Astrocyte (in vitro differentiated cells and primary cell): ENCODE results near the gene SHCBP1. TPM values are rescaled to one million over a fixed set of nuclear protein-coding genes. Genes with fewer than 3 reads are reported as not detected.
A peak's percentile ranks its signal among the peaks of the same experiment; 100 is the strongest.

Experiments used
- DNase-seq: peaks from one replicate; pipeline ENCODE4 v3.0.0-alpha.2; 2010; ENCODE audit warnings: low read depth
- FAIRE-seq: peaks from 2 replicates; lab custom pipeline; 2011; peaks lifted over from hg19 to GRCh38; lab: Jason Lieb, UNC
- H2AFZ ChIP-seq: 2 replicates; pipeline ENCODE4 v1.6.0; 2012; ENCODE audit warnings: low read depth, low read length, inconsistent platforms
- H3K27ac ChIP-seq: 2 replicates; pipeline ENCODE4 v1.5.1; 2011; ENCODE audit warnings: low read depth, low read length, inconsistent platforms
- H3K27me3 ChIP-seq: 2 replicates; pipeline ENCODE4 v1.6.0; 2011; ENCODE audit warnings: low read length, inconsistent platforms; ENCODE audit not compliant: insufficient read depth
- H3K36me3 ChIP-seq: 2 replicates; pipeline ENCODE4 v1.5.1; 2011; ENCODE audit warnings: low read length, inconsistent platforms; ENCODE audit not compliant: insufficient read depth
- H3K4me1 ChIP-seq: 2 replicates; pipeline ENCODE4 v1.5.1; 2011; ENCODE audit warnings: low read length, inconsistent platforms; ENCODE audit not compliant: insufficient read depth
- H3K4me2 ChIP-seq: 2 replicates; pipeline ENCODE4 v1.6.0; 2012; ENCODE audit warnings: low read length, inconsistent platforms
- H3K4me3 ChIP-seq: 2 replicates; pipeline ENCODE4 v1.5.1; 2011; ENCODE audit warnings: low read depth, mild to moderate bottlenecking, low read length, inconsistent platforms; ENCODE audit not compliant: insufficient read depth
- H3K79me2 ChIP-seq: 2 replicates; pipeline ENCODE4 v1.6.0; 2012; ENCODE audit warnings: mild to moderate bottlenecking, low read length, inconsistent platforms; ENCODE audit not compliant: insufficient read depth
- H3K9ac ChIP-seq: 2 replicates; pipeline ENCODE4 v1.6.0; 2012; ENCODE audit warnings: mild to moderate bottlenecking, low read length, inconsistent platforms
- H3K9me3 ChIP-seq: 2 replicates; pipeline ENCODE4 v1.5.1; 2012; ENCODE audit warnings: low read depth, mild to moderate bottlenecking, low read length, inconsistent platforms; ENCODE audit not compliant: insufficient read depth
- H4K20me1 ChIP-seq: 2 replicates; pipeline ENCODE4 v1.6.0; 2012; ENCODE audit warnings: low read length, inconsistent platforms; ENCODE audit not compliant: insufficient read depth
- H3K27ac Mint-ChIP-seq: one replicate; pipeline ENCODE4 v1.8.0; 2021; ENCODE audit warnings: mild to moderate bottlenecking, mixed read lengths; ENCODE audit not compliant: unreplicated experiment
- H3K27me3 Mint-ChIP-seq: one replicate; pipeline ENCODE4 v1.8.0; 2021; ENCODE audit warnings: low read depth, mixed read lengths; ENCODE audit not compliant: unreplicated experiment
- H3K36me3 Mint-ChIP-seq: one replicate; pipeline ENCODE4 v1.8.0; 2021; ENCODE audit warnings: low read depth, mixed read lengths; ENCODE audit not compliant: unreplicated experiment
- H3K4me1 Mint-ChIP-seq: one replicate; pipeline ENCODE4 v1.8.0; 2021; ENCODE audit warnings: low read depth, mixed read lengths; ENCODE audit not compliant: unreplicated experiment
- H3K4me3 Mint-ChIP-seq: one replicate; pipeline ENCODE4 v1.8.0; 2021; ENCODE audit warnings: mild to moderate bottlenecking, moderate library complexity, mixed read lengths; ENCODE audit not compliant: unreplicated experiment
- H3K9me3 Mint-ChIP-seq: one replicate; pipeline ENCODE4 v1.8.0; 2021; ENCODE audit warnings: mild to moderate bottlenecking, mixed read lengths; ENCODE audit not compliant: unreplicated experiment
- CTCF ChIP-seq: IDR thresholded peaks from 2 replicates; pipeline ENCODE4 v1.5.1; 2011; ENCODE audit warnings: low read depth, mild to moderate bottlenecking, inconsistent platforms, low read length, moderate library complexity; ENCODE audit not compliant: insufficient read depth
- EZH2 ChIP-seq: IDR thresholded peaks from 2 replicates; pipeline ENCODE4 v1.6.1; 2012; ENCODE audit warnings: mild to moderate bottlenecking, low read length, inconsistent platforms; ENCODE audit not compliant: insufficient read depth
- total RNA-seq: library from RNA; stranded (reverse); gene quantifications from 2 replicates; pipeline ENCODE4 v1.2.1, GENCODE V29; 2021

Gene SHCBP1
- total RNA-seq, 1 donor from 2014 or later = 3.4 TPM

GRCh38 chr16:46620266-46621005 is 743 bp downstream of the SHCBP1 start:
- peak overlapping the region; percentile 91 for H3K9ac ChIP-seq
- H2AFZ ChIP-seq = peak overlapping the region; percentile 83
- H3K4me3 Mint-ChIP-seq = peak overlapping the region; percentile 91
- no peaks in the 10 kb centered on the region for H3K9me3 Mint-ChIP-seq
- TF ChIP-seq CTCF = no peak
- TF ChIP-seq EZH2 = no peak
- H3K4me3 ChIP-seq = peak overlapping the region; percentile 93
- H3K27ac ChIP-seq = peak overlapping the region; percentile 65
- H3K4me1 Mint-ChIP-seq = no peaks in the 10 kb centered on the region
- no peaks in the 10 kb centered on the region for H4K20me1 ChIP-seq
- no peaks in the 10 kb centered on the region for H3K4me1 ChIP-seq
- H3K36me3 Mint-ChIP-seq = no peaks in the 10 kb centered on the region
- no peaks in the 10 kb centered on the region for H3K27me3 ChIP-seq
- no peaks in the 10 kb centered on the region for H3K9me3 ChIP-seq
- DNase-seq = no peak
- H3K4me2 ChIP-seq = peak overlapping the region; percentile 92
- H3K27ac Mint-ChIP-seq = no peak overlapping the region
- peaks cover 46% of the 10 kb centered on the region for H3K79me2 ChIP-seq
- no peaks in the 10 kb centered on the region for H3K27me3 Mint-ChIP-seq
- H3K36me3 ChIP-seq = peaks cover 18% of the 10 kb centered on the region
- FAIRE-seq = no peak

GRCh38 chr16:46618516-46618915 is 2.7 kb downstream of the SHCBP1 start:
- Histone ChIP-seq H3K27me3 (no peaks in the 10 kb centered on the region), H3K9me3 (no peaks in the 10 kb centered on the region), H3K4me1 (no peaks in the 10 kb centered on the region), H3K27ac (no peak overlapping the region), H4K20me1 (peaks cover 1% of the 10 kb centered on the region), H3K4me3 (no peak overlapping the region), H3K79me2 (peaks cover 56% of the 10 kb centered on the region), H3K4me2 (no peak overlapping the region), H3K9ac (no peak overlapping the region), H3K36me3 (peaks cover 24% of the 10 kb centered on the region), H2AFZ (no peak overlapping the region)
- no peak overlapping the region for H3K27ac Mint-ChIP-seq
- FAIRE-seq (no peak), DNase-seq (no peak)
- H3K27me3 Mint-ChIP-seq = no peaks in the 10 kb centered on the region
- H3K4me1 Mint-ChIP-seq = no peaks in the 10 kb centered on the region
- no peaks in the 10 kb centered on the region for H3K9me3 Mint-ChIP-seq
- H3K4me3 Mint-ChIP-seq = no peak overlapping the region
- no peaks in the 10 kb centered on the region for H3K36me3 Mint-ChIP-seq
- TF ChIP-seq CTCF = no peak
- TF ChIP-seq EZH2 = no peak

GRCh38 chr16:46614006-46614405 is 7.2 kb downstream of the SHCBP1 start:
- Histone ChIP-seq H3K36me3 (peaks cover 27% of the 10 kb centered on the region), H3K4me1 (no peaks in the 10 kb centered on the region), H3K4me3 (no peak overlapping the region), H3K27me3 (no peaks in the 10 kb centered on the region), H3K4me2 (no peak overlapping the region), H3K27ac (no peak overlapping the region), H3K79me2 (peaks cover 59% of the 10 kb centered on the region), H2AFZ (no peak overlapping the region), H4K20me1 (peaks cover 6% of the 10 kb centered on the region), H3K9me3 (no peaks in the 10 kb centered on the region), H3K9ac (no peak overlapping the region)
- no peak for DNase-seq
- no peaks in the 10 kb centered on the region for H3K36me3 Mint-ChIP-seq
- no peaks in the 10 kb centered on the region for H3K4me1 Mint-ChIP-seq
- H3K27ac Mint-ChIP-seq = no peak overlapping the region
- H3K4me3 Mint-ChIP-seq = no peak overlapping the region
- no peaks in the 10 kb centered on the region for H3K27me3 Mint-ChIP-seq
- FAIRE-seq = no peak
- no peaks in the 10 kb centered on the region for H3K9me3 Mint-ChIP-seq
- TF ChIP-seq CTCF (no peak), EZH2 (no peak)
